H1 (cell line): Measurements from ENCODE around the gene KIF26A. TPM values are rescaled to one million over a fixed set of nuclear protein-coding genes. Genes with fewer than 3 reads are reported as not detected.

ENCODE experiments used
- CTCF ChIA-PET: fragments of 300-600 bp; sonication (Branson Sonifier 250); formaldehyde crosslinking; loops from one replicate; lab custom pipeline; 2021; ENCODE audit not compliant: partially characterized antibody; lab: Charles Lee
- POLR2A ChIA-PET: fragments of 300-600 bp; sonication (Branson Sonifier 250); formaldehyde crosslinking; loops from one replicate; lab custom pipeline; 2021; ENCODE audit warnings: inconsistent platforms; ENCODE audit not compliant: partially characterized antibody; lab: Charles Lee
- DNase-seq, 2 experiments: peaks; one replicate each; pipeline versions ENCODE4 v3.0.0 to v3.0.0-alpha.2; 2010 to 2022; ENCODE audit warnings: low spot score in 2 of 2, low read depth in 1 of 2, mixed read lengths in 1 of 2
- FAIRE-seq: peaks from 2 replicates; lab custom pipeline; 2011; peaks lifted over from hg19 to GRCh38; lab: Jason Lieb, UNC
- H2AFZ ChIP-seq: 2 replicates; pipeline ENCODE4 v1.8.1; 2012; ENCODE audit warnings: low read length, inconsistent platforms
- H2AK5ac ChIP-seq: 2 replicates; pipeline ENCODE4 v1.6.1; 2013; ENCODE audit warnings: low read depth, low read length
- H2BK120ac ChIP-seq: replicated peaks from 2 replicates; pipeline ENCODE3; 2013; ENCODE audit warnings: low read depth, low read length, inconsistent platforms
- H2BK12ac ChIP-seq: 2 replicates; pipeline ENCODE4 v1.6.1; 2013; ENCODE audit warnings: low read depth, low read length
- H2BK15ac ChIP-seq: 2 replicates; pipeline ENCODE4 v1.6.1; 2013; ENCODE audit warnings: low read length
- H2BK20ac ChIP-seq: 2 replicates; pipeline ENCODE4 v1.6.1; 2013; ENCODE audit warnings: low read length
- H2BK5ac ChIP-seq: 2 replicates; pipeline ENCODE4 v1.6.1; 2013; ENCODE audit warnings: low read depth, low read length
- H3K14ac ChIP-seq: 2 replicates; pipeline ENCODE4 v1.6.1; 2013; ENCODE audit warnings: inconsistent platforms; ENCODE audit not compliant: insufficient read length
- H3K18ac ChIP-seq: 2 replicates; pipeline ENCODE4 v1.6.1; 2013; ENCODE audit warnings: low read length; ENCODE audit errors: extremely low read depth
- H3K23ac ChIP-seq: 2 replicates; pipeline ENCODE4 v1.6.1; 2013; ENCODE audit warnings: inconsistent platforms; ENCODE audit not compliant: insufficient read length
- H3K23me2 ChIP-seq: 2 replicates; pipeline ENCODE4 v1.6.1; 2013; ENCODE audit warnings: low read depth, low read length
- H3K27ac ChIP-seq: 2 replicates; pipeline ENCODE4 v1.6.1; 2011; ENCODE audit warnings: low read depth, low read length, inconsistent platforms
- H3K27me3 ChIP-seq, 4 experiments: replicated peaks in 1 of 4; 1 replicate in 1 of 4; 2 replicates in 3 of 4; pipeline versions ENCODE4 v1.6.1 to v1.8.1; 2011 to 2013; ENCODE audit warnings: low read length in 3 of 4, mild to moderate bottlenecking in 3 of 4, inconsistent platforms in 2 of 4, mixed read lengths in 2 of 4, moderate library complexity in 1 of 4; ENCODE audit not compliant: control insufficient read depth in 3 of 4, insufficient read depth in 3 of 4; ENCODE audit errors: extremely low read depth in 1 of 4
- H3K36me3 ChIP-seq, 4 experiments: 2 replicates each; pipeline versions ENCODE4 v1.6.1 to v1.8.1; 2011 to 2013; ENCODE audit warnings: mild to moderate bottlenecking in 4 of 4, low read length in 3 of 4, moderate library complexity in 2 of 4, control low read depth in 1 of 4, inconsistent platforms in 1 of 4; ENCODE audit not compliant: insufficient read depth in 4 of 4, control insufficient read depth in 2 of 4
- H3K4ac ChIP-seq: replicated peaks from 2 replicates; pipeline ENCODE3; 2013; ENCODE audit warnings: low read length, low read depth, mixed read lengths, inconsistent platforms; ENCODE audit not compliant: insufficient read length
- H3K4me1 ChIP-seq, 4 experiments: replicated peaks in 1 of 4; 1 replicate in 1 of 4; 2 replicates in 3 of 4; pipeline versions ENCODE4 v1.6.1 to v1.8.1; 2011 to 2013; ENCODE audit warnings: low read length in 3 of 4, inconsistent platforms in 2 of 4, mixed read lengths in 1 of 4; ENCODE audit not compliant: insufficient read depth in 4 of 4, control insufficient read depth in 3 of 4
- H3K4me2 ChIP-seq, 2 experiments: 2 replicates each; pipeline versions ENCODE4 v1.6.1 to v1.8.1; 2011 to 2013; ENCODE audit warnings: low read depth in 2 of 2, low read length in 2 of 2, control low read depth in 1 of 2, inconsistent platforms in 1 of 2, mild to moderate bottlenecking in 1 of 2; ENCODE audit not compliant: insufficient read depth in 1 of 2
- H3K4me3 ChIP-seq, 4 experiments: fragments of 200-600, 300-600 bp in 1 of 4; sonication (generic), shearing (Covaris generic), sonication (Bioruptor Twin) in 1 of 4; 2 replicates each; pipeline versions ENCODE4 v1.5.1 to v1.8.1; 2011 to 2016; ENCODE audit warnings: low read length in 4 of 4, low read depth in 3 of 4, control low read depth in 2 of 4, inconsistent platforms in 2 of 4, mild to moderate bottlenecking in 2 of 4, mixed read lengths in 1 of 4, moderate library complexity in 1 of 4; ENCODE audit not compliant: insufficient read depth in 2 of 4; ENCODE audit errors: extremely low read depth in 1 of 4
- H3K56ac ChIP-seq: replicated peaks from 2 replicates; pipeline ENCODE3; 2013; ENCODE audit warnings: low read depth, mild to moderate bottlenecking, mixed read lengths, low read length, inconsistent platforms; ENCODE audit not compliant: insufficient read length
- H3K79me1 ChIP-seq: 2 replicates; pipeline ENCODE4 v1.6.1; 2013; ENCODE audit warnings: low read depth, low read length, control low read depth
- H3K79me2 ChIP-seq, 2 experiments: 2 replicates each; pipeline versions ENCODE4 v1.6.1 to v1.8.1; 2012 to 2013; ENCODE audit warnings: low read length in 2 of 2, mild to moderate bottlenecking in 2 of 2, inconsistent platforms in 1 of 2; ENCODE audit not compliant: insufficient read depth in 2 of 2, control insufficient read depth in 1 of 2
- H3K9ac ChIP-seq, 4 experiments: replicated peaks in 1 of 4; 1 replicate in 1 of 4; 2 replicates in 3 of 4; pipeline versions ENCODE4 v1.6.1 to v1.8.1; 2011 to 2013; ENCODE audit warnings: low read depth in 3 of 4, low read length in 3 of 4, control low read depth in 2 of 4, mild to moderate bottlenecking in 2 of 4, moderate library complexity in 2 of 4, inconsistent platforms in 1 of 4; ENCODE audit errors: extremely low read depth in 1 of 4
- H3K9me3 ChIP-seq, 2 experiments: 2 replicates each; pipeline versions ENCODE4 v1.6.1 to v1.8.1; 2012 to 2013; ENCODE audit warnings: mild to moderate bottlenecking in 2 of 2, moderate library complexity in 2 of 2, control low read depth in 1 of 2, inconsistent platforms in 1 of 2, low read depth in 1 of 2, low read length in 1 of 2, mixed read lengths in 1 of 2; ENCODE audit not compliant: insufficient read depth in 2 of 2
- H4K20me1 ChIP-seq, 2 experiments: replicated peaks in 1 of 2; 2 replicates each; pipeline versions ENCODE3 to v1.8.1; 2011 to 2013; ENCODE audit warnings: inconsistent platforms in 2 of 2, low read length in 2 of 2, mild to moderate bottlenecking in 1 of 2; ENCODE audit not compliant: insufficient read depth in 2 of 2, control insufficient read depth in 1 of 2
- H4K5ac ChIP-seq: 2 replicates; pipeline ENCODE4 v1.6.1; 2013; ENCODE audit warnings: low read length, low read depth, mixed read lengths, inconsistent platforms; ENCODE audit not compliant: insufficient read length
- H4K8ac ChIP-seq: 2 replicates; pipeline ENCODE4 v1.8.0; 2013; ENCODE audit warnings: mild to moderate bottlenecking, moderate library complexity, low read length, inconsistent platforms; ENCODE audit not compliant: insufficient read depth; ENCODE audit errors: extremely low read depth
- H4K91ac ChIP-seq: replicated peaks from 2 replicates; pipeline ENCODE3; 2013; ENCODE audit warnings: low read length, mixed read lengths, inconsistent platforms; ENCODE audit not compliant: insufficient read length
- ATF2 ChIP-seq: IDR thresholded peaks from 2 replicates; pipeline ENCODE4 v1.6.1; 2012; ENCODE audit warnings: low read length, inconsistent platforms
- CBX8 ChIP-seq: fragments of 300-800, 300-1000 bp; sonication (generic); IDR thresholded peaks from 2 replicates; pipeline ENCODE4 v1.7.1; 2016; ENCODE audit warnings: low read depth, low read length, borderline replicate concordance
- CEBPB ChIP-seq: IDR thresholded peaks from 2 replicates; pipeline ENCODE4 v1.6.1; 2012; ENCODE audit warnings: low read depth, low read length
- EGR1 ChIP-seq: IDR thresholded peaks from 2 replicates; pipeline ENCODE4 v1.6.1; 2011; ENCODE audit warnings: low read depth, low read length, borderline replicate concordance
- FOSL1 ChIP-seq: IDR thresholded peaks from 2 replicates; pipeline ENCODE4 v1.6.1; 2011; ENCODE audit warnings: mild to moderate bottlenecking, low read depth, low read length, moderate library complexity; ENCODE audit not compliant: insufficient read depth
- HDAC2 ChIP-seq, 2 experiments: fragments of 300-600 bp in 1 of 2; sonication (generic) in 1 of 2; IDR thresholded peaks; 2 replicates each; pipeline ENCODE4 v1.6.1; 2011 to 2012; ENCODE audit warnings: low read depth in 2 of 2, low read length in 2 of 2, mild to moderate bottlenecking in 2 of 2, moderate library complexity in 2 of 2, borderline replicate concordance in 1 of 2, inconsistent platforms in 1 of 2
- KDM1A ChIP-seq: fragments of 200-600, 300-600 bp; sonication (generic); IDR thresholded peaks from 2 replicates; pipeline ENCODE4 v1.7.1; 2016; ENCODE audit warnings: mild to moderate bottlenecking, low read length, borderline replicate concordance
- RXRA ChIP-seq: IDR thresholded peaks from 2 replicates; pipeline ENCODE4 v1.6.1; 2011; ENCODE audit warnings: low read depth, mild to moderate bottlenecking, low read length, moderate library complexity; ENCODE audit not compliant: insufficient read depth
- SRF ChIP-seq: IDR thresholded peaks from 2 replicates; pipeline ENCODE4 v1.6.1; 2011; ENCODE audit warnings: mild to moderate bottlenecking, low read depth, low read length, moderate library complexity
- WGBS, 2 experiments: shearing (Covaris generic) in 1 of 2; methylation state at CpG; one replicate each; pipeline versions ENCODE4 v1.1.6 to v1.1.7; 2013 to 2015; ENCODE audit warnings: low lambda C conversion rate in 2 of 2, mixed read lengths in 2 of 2, inconsistent platforms in 1 of 2, low coverage in 1 of 2, missing lambda C conversion rate in 1 of 2; ENCODE audit not compliant: insufficient replicate concordance in 2 of 2, insufficient coverage in 1 of 2, insufficient read length in 1 of 2; ENCODE audit errors: extremely low coverage in 1 of 2, missing lambda C conversion rate in 1 of 2; 5-methylcytosine and 5-hydroxymethylcytosine counted together
- polyA plus RNA-seq, 7 experiments: library from polyadenylated mRNA; depleted of rRNA in 3 of 7; stranded (reverse) in 5 of 7; unstranded in 2 of 7; fragments of >200 nt in 5 of 7; fragments of 200-250 nt in 2 of 7; gene quantifications; 1 replicate in 5 of 7; 2 replicates in 1 of 7; 4 replicates in 1 of 7; pipeline versions ENCODE4 v1.2.1 to v1.2.3, GENCODE V29; 2011 to 2013; ENCODE audit warnings: missing spikeins in 2 of 7, mixed read lengths in 2 of 7
- total RNA-seq: library from RNA; stranded (reverse); fragmentation: NEBNext Ultra II Directional; extraction: Animal tissue kit (Norgen Biotek cat#: 25700); gene quantifications from 2 replicates; pipeline ENCODE4 v1.2.1, GENCODE V29; 2021

KIF26A gene
- total and polyA plus RNA-seq, 2 of the 8 experiments (the other 6 are each of a cell fraction or from before 2014, with no cell fraction given): 11.5 to 41.6 TPM

GRCh38 chr14:104211215-104211614 lies 72.8 kb downstream of the KIF26A start:
- WGBS, 2 experiments: 94% methylated on average over 10 of the region's 13 CpGs; no CpG with 5 or more reads in 1 of the 2 experiments
- FAIRE-seq: no peak
- Histone ChIP-seq H3K23ac (no peak overlapping the region), H3K56ac (no peak overlapping the region), H4K20me1 (no peaks in the 10 kb centered on the region), H2AFZ (no peak overlapping the region), H4K8ac (no peak overlapping the region; the same call in 1 of the 2 replicates), H3K27me3 (no peaks in the 10 kb centered on the region), H3K18ac (no peak overlapping the region), H2BK15ac (no peak overlapping the region), H2BK20ac (no peak overlapping the region), H2BK5ac (no peak overlapping the region), H2BK120ac (no peak overlapping the region), H3K9me3 (no peaks in the 10 kb centered on the region), H4K91ac (no peak overlapping the region), H3K27ac (no peak overlapping the region), H3K4me2 (no peak overlapping the region), H2BK12ac (no peak overlapping the region), H3K79me2 (no peaks in the 10 kb centered on the region), H3K4me3 (no peak overlapping the region), H3K23me2 (peaks cover 8% of the 10 kb centered on the region; the same call in 1 of the 2 replicates), H4K5ac (no peak overlapping the region), H3K79me1 (no peaks in the 10 kb centered on the region), H3K14ac (no peak overlapping the region), H3K36me3 (no peaks in the 10 kb centered on the region), H3K4me1 (peaks cover 0 to 3% (median 0%) of the 10 kb centered on the region in 4 experiments; a peak in 1 of 7 replicates), H3K4ac (no peak overlapping the region), H2AK5ac (no peak overlapping the region), H3K9ac (no peak overlapping the region)
- POLR2A ChIA-PET: interaction anchor here (1.2 kb wide), 1 partner anchor 13 kb away, joined by 4 read pairs; no protein-coding TSS in a partner anchor
- CTCF ChIA-PET: interaction anchor here (0.8 to 2.8 kb wide), 2 partner anchors 13 to 25 kb away, joined by 3 to 14 read pairs; no protein-coding TSS in a partner anchor
- DNase-seq: no peak
- TF ChIP-seq CBX8 (no peak), ATF2 (no peak), RXRA (no peak), EGR1 (no peak), HDAC2 (IDR thresholded peaks at IDR 0.05; ENCODE audit: borderline replicate concordance in 1 of 2, low read depth in 2 of 2, low read length in 2 of 2) (no peak), SRF (no peak), KDM1A (no peak), CEBPB (no peak), FOSL1 (no peak)
